GM12878 (cell line): Measurements from ENCODE around the gene MEAF6.

Experiments used
- BACH1 ChIP-seq: fragments of 450-650 bp; IDR thresholded peaks from 2 replicates; pipeline ENCODE4 v1.6.1; 2017; ENCODE audit warnings: mild to moderate bottlenecking, borderline replicate concordance
- CHD2 ChIP-seq: IDR thresholded peaks from 2 replicates; pipeline ENCODE4 v1.6.1; 2011; ENCODE audit warnings: low read depth, low read length, improper control_type of control experiment, borderline replicate concordance
- CTCF ChIP-seq, 3 experiments: IDR thresholded peaks in 2 of 3; conservative IDR thresholded peaks in 1 of 3; 2 replicates each; pipeline ENCODE4 v1.5.1; 2011; ENCODE audit warnings: low read depth in 3 of 3, low read length in 3 of 3, mild to moderate bottlenecking in 3 of 3, control low read depth in 2 of 3, moderate library complexity in 2 of 3, inconsistent platforms in 1 of 3, mixed read lengths in 1 of 3; ENCODE audit not compliant: control insufficient read depth in 2 of 3, insufficient read depth in 1 of 3; ENCODE audit errors: extremely low read depth in 1 of 3
- CUX1 ChIP-seq: IDR thresholded peaks from 2 replicates; pipeline ENCODE4 v1.6.1; 2012; ENCODE audit warnings: improper control_type of control experiment, low read depth, low read length; ENCODE audit not compliant: insufficient replicate concordance
- ELK1 ChIP-seq: IDR thresholded peaks from 2 replicates; pipeline ENCODE4 v1.6.1; 2012; ENCODE audit warnings: low read depth, low read length, improper control_type of control experiment
- HDAC2 ChIP-seq: fragments of 200-600 bp; sonication (generic); IDR thresholded peaks from 2 replicates; pipeline ENCODE4 v1.6.1; 2017
- JUND ChIP-seq: IDR thresholded peaks from 2 replicates; pipeline ENCODE4 v1.6.1; 2012; ENCODE audit warnings: low read depth, mild to moderate bottlenecking, low read length, improper control_type of control experiment, moderate library complexity
- POLR2A ChIP-seq: IDR thresholded peaks from 2 replicates; pipeline ENCODE4 v1.6.1; 2011; ENCODE audit warnings: low read depth, mild to moderate bottlenecking, low read length
- POLR2AphosphoS5 ChIP-seq: IDR thresholded peaks from 2 replicates; pipeline ENCODE4 v1.6.1; 2011; ENCODE audit warnings: mild to moderate bottlenecking, low read length, inconsistent platforms
- RAD21 ChIP-seq: IDR thresholded peaks from 2 replicates; pipeline ENCODE4 v1.6.1; 2011; ENCODE audit warnings: mild to moderate bottlenecking, low read depth, low read length, moderate library complexity; ENCODE audit not compliant: insufficient read depth
- RBBP5 ChIP-seq: fragments of 200-600 bp; sonication (generic); conservative IDR thresholded peaks from 2 replicates; pipeline ENCODE4 v1.6.1; 2016
- SIX5 ChIP-seq: IDR thresholded peaks from 2 replicates; pipeline ENCODE4 v1.6.1; 2011; ENCODE audit warnings: mild to moderate bottlenecking, low read depth, low read length, moderate library complexity; ENCODE audit not compliant: severe bottlenecking
- YBX1 ChIP-seq: fragments of 450-650 bp; IDR thresholded peaks from 2 replicates; pipeline ENCODE4 v1.6.1; 2016; ENCODE audit warnings: antibody characterized with exemption

GRCh38 chr1:37556712-37557196 is 42.2 kb upstream of the MEAF6 start, which contains the start of gene DNALI1:
- TF ChIP-seq BACH1 (no peak), RBBP5 (no peak), CTCF (IDR thresholded peaks at IDR 0.05 in 2 of 3, conservative IDR thresholded peaks at IDR 0.05 in 1 of 3; ENCODE audit: control insufficient read depth in 2 of 3, extremely low read depth in 1 of 3, insufficient read depth in 1 of 3, low read depth in 3 of 3, low read length in 3 of 3) (no peak), POLR2AphosphoS5 (no peak), POLR2A (no peak), ELK1 (no peak), HDAC2 (no peak), JUND (no peak), CHD2 (no peak), SIX5 (no peak), CUX1 (no peak), RAD21 (no peak), YBX1 (no peak)
